ENCODE data around the gene PSMA3. TPM values are rescaled to one million over a fixed set of nuclear protein-coding genes. Genes with fewer than 3 reads are reported as not detected.
A peak's percentile ranks its signal among the peaks of the same experiment; 100 is the strongest.

The PSMA3 gene
- polyA plus RNA-seq, 3 donors = 59.9 to 170 (median 147) TPM

- Mint-ChIP-seq H3K9me3 (no peaks in the 10 kb centered on the region), H3K36me3 (peaks cover 61 to 88% of the 10 kb centered on the region in 2 donors), H3K27me3 (ENCODE audit: low read depth in 3 of 3) (no peaks in the 10 kb centered on the region), H3K4me3 (no peak overlapping the region), H3K27ac (peak overlapping the region in 1 of 7 donors; percentile 46), H3K4me1 (peaks cover 4% of the 10 kb centered on the region)
- no peaks in the 10 kb centered on the region for H3K27me3 ChIP-seq (ENCODE audit: control insufficient read depth in 2 of 2, insufficient read depth in 2 of 2, low read length in 2 of 2)
- H3K9me3 ChIP-seq (replicated peaks in 1 of 2; ENCODE audit: control insufficient read depth in 1 of 2, insufficient read depth in 1 of 2, low read length in 2 of 2) = no peaks in the 10 kb centered on the region
- peaks cover 96% of the 10 kb centered on the region for H3K79me2 ChIP-seq (ENCODE audit: insufficient read depth, low read length)
- no peak overlapping the region for H3K4me2 ChIP-seq (replicated peaks; ENCODE audit: extremely low read depth, low read length, poor library complexity, severe bottlenecking)
- H3K36me3 ChIP-seq (replicated peaks in 1 of 2; ENCODE audit: control insufficient read depth in 1 of 2, insufficient read depth in 2 of 2, low read length in 2 of 2) = peaks cover 79 to 100% of the 10 kb centered on the region in 2 donors
- DNase-seq = no peak
- H3K4me3 ChIP-seq (replicated peaks in 1 of 3; ENCODE audit: low read depth in 2 of 3, low read length in 3 of 3) = no peak overlapping the region
- WGBS (ENCODE audit: insufficient coverage) = no CpG with 5 or more reads among the region's 4 CpGs
- TF ChIP-seq CTCF (IDR thresholded peaks at IDR 0.05) = no peak
- no peak overlapping the region for H3K9ac ChIP-seq (ENCODE audit: insufficient read depth, low read length, poor library complexity, severe bottlenecking)
- intact Hi-C loops (cut with micrococcal nuclease) = no loop called here
- H2AFZ ChIP-seq (ENCODE audit: insufficient read depth, low read depth, low read length, poor library complexity, severe bottlenecking) = no peak overlapping the region
- H4K20me1 ChIP-seq (ENCODE audit: insufficient read depth, low read length) = peaks cover 100% of the 10 kb centered on the region
- peak overlapping the region in 1 of 2 donors; percentile 50 for H3K27ac ChIP-seq (ENCODE audit: low read depth in 1 of 2, low read length in 2 of 2)
- no peaks in the 10 kb centered on the region for H3K4me1 ChIP-seq (ENCODE audit: control insufficient read depth in 1 of 2, insufficient read depth in 2 of 2, low read length in 2 of 2)
Observed at GRCh38 chr14:58272588-58273372, 28.1 kb downstream of the PSMA3 start.

GRCh38 chr14:58274881-58275280 lies 30.2 kb downstream of the PSMA3 start:
- DNase-seq = no peak
- Histone ChIP-seq H3K36me3 (replicated peaks in 1 of 2; ENCODE audit: control insufficient read depth in 1 of 2, insufficient read depth in 2 of 2, low read length in 2 of 2) (peaks cover 78 to 100% of the 10 kb centered on the region in 2 donors), H4K20me1 (ENCODE audit: insufficient read depth, low read length) (peaks cover 98% of the 10 kb centered on the region), H3K4me2 (replicated peaks; ENCODE audit: extremely low read depth, low read length, poor library complexity, severe bottlenecking) (no peak overlapping the region), H3K4me1 (ENCODE audit: control insufficient read depth in 1 of 2, insufficient read depth in 2 of 2, low read length in 2 of 2) (no peaks in the 10 kb centered on the region), H3K9ac (ENCODE audit: insufficient read depth, low read length, poor library complexity, severe bottlenecking) (no peak overlapping the region), H2AFZ (ENCODE audit: insufficient read depth, low read depth, low read length, poor library complexity, severe bottlenecking) (no peak overlapping the region), H3K9me3 (replicated peaks in 1 of 2; ENCODE audit: control insufficient read depth in 1 of 2, insufficient read depth in 1 of 2, low read length in 2 of 2) (no peaks in the 10 kb centered on the region), H3K4me3 (replicated peaks in 1 of 3; ENCODE audit: low read depth in 2 of 3, low read length in 3 of 3) (no peak overlapping the region), H3K79me2 (ENCODE audit: insufficient read depth, low read length) (peaks cover 100% of the 10 kb centered on the region), H3K27ac (ENCODE audit: low read depth in 1 of 2, low read length in 2 of 2) (peak overlapping the region in 1 of 2 donors; percentile 58), H3K27me3 (ENCODE audit: control insufficient read depth in 2 of 2, insufficient read depth in 2 of 2, low read length in 2 of 2) (no peaks in the 10 kb centered on the region)
- peaks cover 60 to 87% of the 10 kb centered on the region in 2 donors for H3K36me3 Mint-ChIP-seq
- intact Hi-C loops (cut with micrococcal nuclease) = no loop called here
- H3K27me3 Mint-ChIP-seq (ENCODE audit: low read depth in 3 of 3) = no peaks in the 10 kb centered on the region
- H3K9me3 Mint-ChIP-seq = no peaks in the 10 kb centered on the region
- H3K4me3 Mint-ChIP-seq = peak overlapping the region in 1 of 2 donors; percentile 25
- H3K27ac Mint-ChIP-seq = peak overlapping the region in 5 of 7 donors; percentile 18 to 81 (median 73)
- TF ChIP-seq CTCF (IDR thresholded peaks at IDR 0.05) = no peak
- peaks cover 4% of the 10 kb centered on the region for H3K4me1 Mint-ChIP-seq

All from CD14-positive monocyte (primary cell).